Activated CD8-positive, alpha-beta memory T cell treated with anti-CD3 and anti-CD28 coated beads, Interleukin-2, amount 10 ng/mL, durations not matched to agents 7 days and 5 days (primary cell): ENCODE measurements around the gene C17orf67. TPM values are rescaled to one million over a fixed set of nuclear protein-coding genes. Genes with fewer than 3 reads are reported as not detected.

Experiments
- ATAC-seq: fragments of 150-1000 bp; cut with Tn5 transposase; one replicate; pipeline ENCODE4 v1.10.0; 2021; ENCODE audit warnings: moderate library complexity
- CTCF ChIA-PET: fragments of 350-600 bp; sonication (Branson Sonifier 250); formaldehyde crosslinking; loops from one replicate; lab custom pipeline; 2021; ENCODE audit warnings: antibody characterized with exemption; lab: Charles Lee
- DNase-seq: peaks from one replicate; pipeline ENCODE4 v3.0.0-alpha.2; 2020
- H3K27ac Mint-ChIP-seq: one replicate; pipeline ENCODE4 v1.8.0; 2021; ENCODE audit warnings: mild to moderate bottlenecking, mixed read lengths
- H3K27me3 Mint-ChIP-seq: one replicate; pipeline ENCODE4 v1.8.0; 2021; ENCODE audit warnings: mixed read lengths
- H3K36me3 Mint-ChIP-seq: one replicate; pipeline ENCODE4 v1.8.0; 2021; ENCODE audit warnings: mild to moderate bottlenecking, mixed read lengths
- H3K4me1 Mint-ChIP-seq: one replicate; pipeline ENCODE4 v1.8.0; 2021; ENCODE audit warnings: mixed read lengths
- H3K4me3 Mint-ChIP-seq: one replicate; pipeline ENCODE4 v1.8.0; 2021; ENCODE audit warnings: mild to moderate bottlenecking, moderate library complexity, mixed read lengths
- H3K9me3 Mint-ChIP-seq: one replicate; pipeline ENCODE4 v1.8.0; 2022; ENCODE audit warnings: low read depth, mixed read lengths
- total RNA-seq, 2 experiments: library from RNA; stranded (reverse); gene quantifications; one replicate each; pipeline ENCODE4 v1.2.3, GENCODE V29; 2021

C17orf67 gene
- total RNA-seq, 2 experiments from 2014 or later = 4.2 to 5.7 TPM

GRCh38 chr17:56752263-56752836 lies 81.4 kb downstream of the C17orf67 start:
- ATAC-seq (no peak), DNase-seq (no peak)
- Mint-ChIP-seq H3K4me1 (no peaks in the 10 kb centered on the region), H3K36me3 (no peaks in the 10 kb centered on the region), H3K9me3 (no peaks in the 10 kb centered on the region), H3K27me3 (peaks cover 17% of the 10 kb centered on the region), H3K27ac (no peak overlapping the region), H3K4me3 (no peak overlapping the region)
- CTCF ChIA-PET = no interaction called here

GRCh38 chr17:56751145-56751738 lies 82.5 kb downstream of the C17orf67 start:
- Mint-ChIP-seq H3K36me3 (no peaks in the 10 kb centered on the region), H3K4me1 (no peaks in the 10 kb centered on the region), H3K4me3 (no peak overlapping the region), H3K27ac (no peak overlapping the region), H3K27me3 (peaks cover 12% of the 10 kb centered on the region), H3K9me3 (no peaks in the 10 kb centered on the region)
- CTCF ChIA-PET = interaction anchor here (1.0 to 1.2 kb wide), 2 partner anchors 29 to 36 kb away, joined by 4 to 7 read pairs; no protein-coding TSS in a partner anchor
- ATAC-seq (no peak), DNase-seq (no peak)

GRCh38 chr17:56744721-56745120 lies 89.0 kb downstream of the C17orf67 start:
- CTCF ChIA-PET = interaction anchor here (0.6 kb wide), 1 partner anchor 1681 kb away, joined by 4 read pairs; no protein-coding TSS in a partner anchor
- no peak for DNase-seq
- ATAC-seq = no peak
- H3K36me3 Mint-ChIP-seq = no peaks in the 10 kb centered on the region
- no peaks in the 10 kb centered on the region for H3K9me3 Mint-ChIP-seq
- H3K27me3 Mint-ChIP-seq = peaks cover 12% of the 10 kb centered on the region
- no peak overlapping the region for H3K27ac Mint-ChIP-seq
- H3K4me3 Mint-ChIP-seq = no peak overlapping the region
- no peaks in the 10 kb centered on the region for H3K4me1 Mint-ChIP-seq

- Mint-ChIP-seq H3K36me3 (no peaks in the 10 kb centered on the region), H3K9me3 (no peaks in the 10 kb centered on the region)
Measured at GRCh38 chr17:56742601-56743000, 91.1 kb downstream of the C17orf67 start.

More at GRCh38 chr17:56742601-56743000, 91.1 kb downstream of the C17orf67 start:
- DNase-seq (no peak), ATAC-seq (no peak)
- no peaks in the 10 kb centered on the region for H3K4me1 Mint-ChIP-seq
- no peak overlapping the region for H3K4me3 Mint-ChIP-seq
- H3K27ac Mint-ChIP-seq = no peak overlapping the region
- CTCF ChIA-PET = no interaction called here
- H3K27me3 Mint-ChIP-seq = peaks cover 12% of the 10 kb centered on the region

Other genes starting within 250 kb of the C17orf67 start
- gene NOG, start 240.2 kb downstream of the C17orf67 start, total RNA-seq = not detected
- gene DGKE, start 231 bp upstream of the C17orf67 start, total RNA-seq = 10 to 100 TPM; 30.6 to 36.4 TPM
- 100 to 1,000 TPM; 166 to 227 TPM for gene TRIM25, start 80.1 kb upstream of the C17orf67 start, total RNA-seq
- gene COIL, start 127.1 kb upstream of the C17orf67 start, total RNA-seq = 10 to 100 TPM; 16.6 to 21.3 TPM
- gene SCPEP1, start 144.2 kb upstream of the C17orf67 start, total RNA-seq = 10 to 100 TPM; 21.0 to 47.6 TPM